GM11168 (cell line): ENCODE data around the gene RAB15.
"Not testable (repeated sequence)": the region's sequence is repeated elsewhere in the genome, so short reads cannot be mapped to it uniquely, and the experiment has no call there.

ENCODE experiments used
- in situ Hi-C: fragments of 300-500 bp; cut with MboI; formaldehyde crosslinking; loops from one replicate; pipeline ENCODE4 v1.12.0; 2022; ENCODE audit warnings: low sequenced_read_pairs; ENCODE audit not compliant: unreplicated experiment

The RAB15 gene

DNA sequence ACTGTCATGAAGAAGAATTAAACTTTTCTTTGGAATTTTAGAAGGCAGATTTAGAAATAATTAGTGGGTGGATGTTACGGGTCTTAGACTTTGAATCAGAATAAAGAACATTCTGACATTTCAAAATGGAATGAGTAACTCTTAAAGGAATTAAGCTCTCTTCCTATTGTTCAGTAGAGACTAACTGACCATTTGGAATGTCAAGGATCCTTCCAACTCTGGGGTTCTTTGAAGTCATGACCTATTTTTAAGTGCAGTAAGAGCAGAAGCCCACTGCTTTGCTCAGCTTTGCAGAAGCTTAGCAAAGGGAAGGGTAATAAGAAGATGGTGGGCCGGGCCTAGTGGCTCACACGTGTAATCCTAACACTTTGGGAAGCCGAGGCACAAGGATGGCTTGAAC, 53.9 kb downstream of the RAB15 start:
- in situ Hi-C loops, result no loop called here

DNA sequence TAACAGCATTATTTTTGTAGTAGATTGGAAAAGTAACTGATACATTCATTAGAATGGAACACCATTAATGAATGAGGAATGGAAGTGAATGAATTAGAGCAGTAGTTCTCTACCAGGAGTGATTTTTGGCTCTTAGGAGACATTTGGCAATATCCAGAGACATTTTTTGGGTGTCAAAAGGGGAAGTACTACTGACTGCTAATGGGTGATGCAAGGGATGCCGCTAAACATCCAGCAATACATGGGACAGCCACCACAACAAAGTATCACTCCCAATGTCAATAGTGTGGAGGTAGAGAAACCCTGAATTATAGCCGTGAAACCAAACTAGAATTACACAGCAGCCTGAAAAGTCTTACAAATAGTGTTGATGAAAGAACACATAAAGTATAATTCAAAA, 56.3 kb downstream of the RAB15 start:
- in situ Hi-C loops, result no loop called here

DNA sequence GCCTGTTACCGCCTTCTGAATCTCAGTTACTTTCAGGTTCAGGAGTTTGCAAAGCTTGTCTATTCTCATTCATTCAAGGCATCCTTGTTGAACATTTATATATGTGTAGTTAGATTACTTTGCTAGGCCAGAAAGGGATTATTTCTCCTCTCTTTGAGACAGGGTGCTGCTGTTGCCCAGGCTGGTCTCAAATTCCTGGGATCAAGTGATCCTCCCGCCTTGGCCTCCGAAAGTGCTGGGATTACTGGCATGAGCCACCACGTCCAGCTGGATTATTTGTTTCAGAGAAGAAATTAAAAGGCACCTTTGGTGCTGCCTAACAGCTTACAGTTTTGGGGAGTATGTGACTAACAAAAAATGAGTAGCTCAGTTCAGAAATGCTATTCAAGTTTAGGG, 57.1 kb downstream of the RAB15 start:
- in situ Hi-C loops, result no loop called here

DNA sequence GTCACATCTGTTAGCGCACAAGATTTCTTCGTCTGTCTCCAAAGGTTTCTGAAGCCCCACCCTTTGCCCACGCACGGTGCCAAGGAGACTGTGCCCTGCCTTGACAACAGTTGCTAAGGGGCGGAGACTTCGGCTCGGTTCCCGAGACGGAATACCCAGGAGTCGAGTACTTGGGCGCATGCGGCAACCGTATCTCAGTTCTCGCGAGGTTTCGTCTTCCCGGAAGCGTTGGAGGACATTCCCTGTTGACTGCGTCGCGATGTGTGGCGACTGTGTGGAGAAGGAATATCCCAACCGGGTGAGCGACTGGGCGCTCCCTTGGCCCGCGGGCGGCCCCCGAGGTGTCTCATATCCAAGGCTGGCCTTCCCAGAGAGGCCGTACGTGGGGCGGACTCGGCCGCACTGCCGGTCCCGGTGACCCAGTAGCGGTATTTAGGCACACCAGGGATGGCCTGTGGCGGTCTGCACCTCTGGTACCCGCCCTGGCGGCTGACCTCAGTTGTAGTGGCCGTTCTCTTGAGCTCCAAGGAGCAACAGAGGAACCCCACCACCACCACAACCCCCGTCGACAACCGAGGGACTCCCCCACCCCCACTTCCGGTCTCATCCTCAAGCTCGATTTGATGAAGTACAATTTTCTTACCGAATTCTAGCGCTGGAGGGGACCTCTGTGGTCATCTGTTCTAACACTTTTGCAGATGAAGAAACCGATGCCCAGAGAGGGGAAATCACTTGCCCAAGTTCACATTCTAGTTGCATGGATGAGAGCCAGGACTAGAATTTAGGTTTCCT, 57.7 kb downstream of the RAB15 start, which contains the start of gene CHURC1:
Gene CHURC1, plus strand, starts transcription at position 219 of the 792 bp plus-strand sequence. Its CDS starts 41 bp downstream, at position 260.
- in situ Hi-C loops, result no loop called here

DNA sequence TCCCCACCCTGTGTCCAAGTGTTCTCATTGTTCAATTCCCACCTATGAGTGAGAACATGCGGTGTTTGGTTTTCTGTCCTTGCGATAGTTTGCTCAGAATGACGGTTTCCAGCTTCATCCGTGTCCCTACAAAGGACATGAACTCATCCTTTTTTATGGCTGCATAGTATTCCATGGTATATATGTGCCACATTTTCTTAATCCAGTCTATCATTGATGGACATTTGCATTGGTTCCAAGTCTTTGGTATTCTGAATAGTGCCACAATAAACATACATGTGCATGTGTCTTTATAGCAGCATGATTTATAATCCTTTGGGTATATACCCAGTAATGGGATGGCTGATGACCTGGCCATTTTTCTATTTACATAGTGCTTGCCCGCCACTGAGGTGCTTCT, 58.7 kb downstream of the RAB15 start:
- in situ Hi-C loops, result not testable (repeated sequence)

DNA sequence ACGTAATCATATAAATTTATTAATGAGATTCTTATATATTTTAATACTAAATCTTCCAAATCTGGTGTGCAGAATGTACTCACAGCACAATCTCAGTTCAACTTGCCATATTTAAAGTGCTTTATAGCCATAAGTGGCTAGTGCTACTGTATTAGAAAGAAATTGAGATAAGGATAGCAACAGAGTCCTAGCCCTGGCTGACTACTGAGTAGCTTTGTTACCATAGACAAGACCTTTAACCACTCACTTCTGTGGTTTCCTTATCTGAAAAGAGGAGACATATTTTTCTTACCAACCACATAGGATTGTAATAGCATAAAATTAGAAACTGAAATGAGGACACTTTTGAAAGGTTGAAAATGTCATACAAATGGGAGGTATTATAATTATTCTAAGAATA, 59.9 kb downstream of the RAB15 start:
- in situ Hi-C loops, result no loop called here

DNA sequence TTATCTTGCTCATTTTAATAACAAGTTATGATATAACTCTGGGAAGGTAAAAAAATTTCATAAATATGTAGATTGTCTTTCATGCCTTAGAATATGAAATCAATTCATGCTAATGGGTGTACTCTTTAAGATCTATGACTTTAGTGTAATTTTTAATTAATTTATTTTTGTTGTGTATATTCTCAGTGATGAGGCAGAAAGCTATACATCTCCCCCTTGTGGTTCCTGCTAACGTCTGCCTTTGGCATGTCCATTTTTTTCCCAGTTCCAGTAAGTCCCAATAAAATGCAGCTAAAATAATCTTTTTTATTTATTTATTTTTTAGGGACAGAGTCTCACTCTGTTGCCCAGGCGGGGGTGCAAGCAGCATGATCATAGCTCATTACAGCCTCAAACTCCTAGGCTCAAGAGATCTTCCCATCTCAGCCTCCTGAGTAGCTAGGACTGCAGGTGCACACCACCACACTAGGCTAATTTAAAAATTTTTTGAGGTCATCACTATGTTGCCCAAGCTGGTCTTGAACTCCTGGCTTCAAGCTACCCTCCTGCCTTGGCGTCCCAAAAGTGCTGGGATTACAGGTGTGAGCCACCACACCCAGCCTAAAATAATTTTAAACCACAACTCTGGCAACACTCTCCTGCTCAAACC, 61.2 kb downstream of the RAB15 start:
- in situ Hi-C loops, result no loop called here

DNA sequence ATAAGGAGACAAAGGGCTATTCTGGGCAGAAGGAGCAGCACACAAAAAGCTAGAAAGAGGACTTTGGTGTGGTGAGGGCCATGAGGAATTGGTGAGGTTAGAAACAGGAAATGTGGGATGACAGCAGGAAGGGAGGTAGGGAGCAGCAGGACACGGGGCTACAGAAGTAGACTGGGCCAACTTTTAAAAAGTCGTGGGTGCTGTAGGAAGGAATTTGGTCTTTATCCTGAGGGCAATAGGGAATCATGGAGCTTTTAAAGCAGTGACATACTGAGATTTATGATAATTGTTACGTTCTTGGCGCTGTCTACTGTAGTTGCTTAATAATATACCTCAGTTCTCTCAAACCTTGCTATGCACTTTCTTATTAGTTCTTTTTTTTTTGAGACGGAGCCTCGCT, 66.1 kb downstream of the RAB15 start:
- in situ Hi-C loops, result no loop called here

DNA sequence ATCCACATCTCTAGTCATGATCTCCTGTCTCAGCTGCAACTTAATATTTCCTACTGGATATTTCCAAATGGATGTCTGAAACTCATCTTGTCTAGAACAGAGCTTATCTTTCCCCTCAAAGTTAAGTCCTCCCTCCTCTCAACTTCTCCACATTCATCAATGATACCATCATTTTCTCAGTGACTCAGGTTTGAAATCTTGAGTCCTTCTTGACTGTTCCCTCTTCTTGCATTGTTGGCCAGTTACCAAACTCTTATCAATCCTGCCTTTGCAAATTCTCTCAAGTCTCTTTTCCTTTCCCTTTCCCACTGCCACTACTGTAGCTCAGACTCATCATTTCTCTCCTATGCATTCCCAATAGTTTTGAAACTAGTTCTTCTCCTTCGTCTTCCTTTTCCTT, 72.2 kb downstream of the RAB15 start:
- in situ Hi-C loops, result no loop called here
